ENCODE data around the gene LMTK3. TPM values are rescaled to one million over a fixed set of nuclear protein-coding genes. Genes with fewer than 3 reads are reported as not detected.

Gene LMTK3
- total RNA-seq, 1 donor = 0.43 TPM

GRCh38 chr19:48470856-48471255 is 40.8 kb downstream of the LMTK3 start:
- no peak for DNase-seq (ENCODE audit: low read depth)
- TF ChIP-seq, protein P1, sequence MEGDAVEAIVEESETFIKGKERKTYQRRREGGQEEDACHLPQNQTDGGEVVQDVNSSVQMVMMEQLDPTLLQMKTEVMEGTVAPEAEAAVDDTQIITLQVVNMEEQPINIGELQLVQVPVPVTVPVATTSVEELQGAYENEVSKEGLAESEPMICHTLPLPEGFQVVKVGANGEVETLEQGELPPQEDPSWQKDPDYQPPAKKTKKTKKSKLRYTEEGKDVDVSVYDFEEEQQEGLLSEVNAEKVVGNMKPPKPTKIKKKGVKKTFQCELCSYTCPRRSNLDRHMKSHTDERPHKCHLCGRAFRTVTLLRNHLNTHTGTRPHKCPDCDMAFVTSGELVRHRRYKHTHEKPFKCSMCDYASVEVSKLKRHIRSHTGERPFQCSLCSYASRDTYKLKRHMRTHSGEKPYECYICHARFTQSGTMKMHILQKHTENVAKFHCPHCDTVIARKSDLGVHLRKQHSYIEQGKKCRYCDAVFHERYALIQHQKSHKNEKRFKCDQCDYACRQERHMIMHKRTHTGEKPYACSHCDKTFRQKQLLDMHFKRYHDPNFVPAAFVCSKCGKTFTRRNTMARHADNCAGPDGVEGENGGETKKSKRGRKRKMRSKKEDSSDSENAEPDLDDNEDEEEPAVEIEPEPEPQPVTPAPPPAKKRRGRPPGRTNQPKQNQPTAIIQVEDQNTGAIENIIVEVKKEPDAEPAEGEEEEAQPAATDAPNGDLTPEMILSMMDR (IDR thresholded peaks at IDR 0.05; ENCODE audit: insufficient read depth, low read depth, low read length) = no peak
- H3K4me3 ChIP-seq (ENCODE audit: low read depth, low read length) = no peak overlapping the region

DNA sequence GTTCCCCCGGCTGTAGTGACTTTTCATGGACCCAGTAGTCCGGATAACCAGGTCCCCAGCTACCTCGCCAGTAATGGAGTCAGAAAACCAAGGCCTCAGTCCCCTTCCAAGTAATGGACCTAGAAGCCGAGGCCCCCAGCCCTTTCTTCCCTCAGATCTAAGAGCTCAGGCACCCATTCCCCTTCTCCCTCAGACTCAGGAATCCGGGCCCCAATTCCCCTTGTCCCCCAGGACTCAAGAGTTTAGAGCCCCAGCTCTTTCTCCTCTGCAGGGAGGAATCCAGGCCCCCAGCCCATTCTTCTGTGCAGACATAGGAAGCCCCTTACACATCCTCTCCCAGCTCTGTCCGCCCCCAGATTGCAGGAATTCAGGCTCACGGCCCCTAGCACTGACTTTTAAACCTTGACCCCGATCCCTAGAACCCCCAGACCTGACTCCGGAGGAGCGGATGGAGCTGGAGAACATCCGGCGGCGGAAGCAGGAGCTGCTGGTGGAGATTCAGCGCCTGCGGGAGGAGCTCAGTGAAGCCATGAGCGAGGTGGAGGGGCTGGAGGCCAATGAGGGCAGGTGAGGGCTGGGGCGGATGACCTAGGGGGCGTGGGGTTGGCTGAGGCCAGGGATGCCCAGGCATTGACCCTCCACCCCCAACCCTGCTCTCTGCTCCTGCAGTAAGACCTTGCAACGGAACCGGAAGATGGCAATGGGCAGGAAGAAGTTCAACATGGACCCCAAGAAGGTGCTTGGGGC is 41.5 kb downstream of the LMTK3 start:
- TF ChIP-seq, protein P1 (IDR thresholded peaks at IDR 0.05; ENCODE audit: insufficient read depth, low read depth, low read length) = no peak
- no peak for DNase-seq (ENCODE audit: low read depth)
- peak overlapping the region; percentile 90 for H3K4me3 ChIP-seq (ENCODE audit: low read depth, low read length)

DNA sequence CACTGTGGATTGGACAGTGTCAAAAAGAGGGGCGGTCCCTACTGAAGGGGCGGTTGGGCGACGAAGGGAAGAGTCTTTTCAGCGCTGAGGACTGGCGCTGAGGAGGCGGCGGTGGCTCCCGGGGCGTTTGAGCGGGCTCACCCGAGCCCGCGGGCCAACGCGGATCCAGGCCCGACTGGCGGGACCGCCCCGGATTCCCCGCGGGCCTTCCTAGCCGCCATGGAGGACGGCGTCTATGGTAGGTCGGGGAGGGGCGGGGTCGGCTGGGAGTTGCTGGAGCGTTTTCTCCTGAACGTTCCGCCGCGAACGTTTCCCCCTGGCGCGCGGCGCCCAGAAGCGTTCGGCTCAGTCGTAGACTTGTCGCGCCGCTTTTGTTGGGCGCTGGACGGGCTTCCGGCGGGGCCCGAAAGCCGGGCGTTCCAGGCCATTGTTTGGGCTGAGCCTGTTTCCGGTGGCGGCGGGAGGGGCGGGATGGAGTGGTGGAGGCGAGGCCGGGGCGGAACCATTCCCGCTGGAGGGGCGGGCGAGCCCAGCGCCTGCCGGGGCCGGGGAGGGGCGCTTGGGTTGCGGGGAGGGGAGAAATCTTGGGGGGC is 42.2 kb downstream of the LMTK3 start, which contains the start of gene CYTH2:
Gene CYTH2 (plus strand): TSS at position 81 of the 593 bp plus-strand sequence. CDS start 139 bp downstream, at position 220.
- peak; percentile 78 for DNase-seq (ENCODE audit: low read depth)
- TF ChIP-seq, protein P1 (IDR thresholded peaks at IDR 0.05; ENCODE audit: insufficient read depth, low read depth, low read length) = no peak
- peak within 1 kb of the TSS; percentile 90 for H3K4me3 ChIP-seq (ENCODE audit: low read depth, low read length)

DNA sequence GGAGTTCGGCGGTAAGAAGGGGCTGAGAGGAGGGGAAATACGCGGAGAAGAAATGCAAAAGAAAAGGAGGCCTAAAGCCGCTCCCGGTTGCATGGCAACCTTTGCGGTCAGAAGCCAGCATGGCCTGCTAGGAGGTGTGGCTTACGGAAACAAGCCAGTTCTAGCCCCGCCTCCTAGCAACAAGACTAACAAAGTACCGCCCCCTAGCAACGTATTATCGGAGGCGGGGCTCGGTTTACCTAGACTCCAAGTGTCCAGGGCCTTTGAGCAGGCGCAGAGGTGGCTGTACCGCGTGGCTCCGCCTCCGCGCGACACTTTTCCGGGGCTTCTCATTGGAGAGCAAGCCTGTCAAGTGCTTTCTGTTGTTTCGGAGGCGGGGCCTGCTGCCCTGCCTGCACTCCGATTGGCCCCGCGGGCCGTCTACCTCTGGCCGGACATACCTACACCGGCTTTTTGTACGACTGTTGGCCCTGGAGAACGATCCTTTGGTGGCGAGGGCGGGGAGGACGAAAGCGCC is 42.8 kb downstream of the LMTK3 start:
- peak overlapping the region; percentile 90 for H3K4me3 ChIP-seq (ENCODE audit: low read depth, low read length)
- peak; percentile 100 for DNase-seq (ENCODE audit: low read depth)
- TF ChIP-seq, protein P1 (IDR thresholded peaks at IDR 0.05; ENCODE audit: insufficient read depth, low read depth, low read length) = no peak

GRCh38 chr19:48466561-48467325 is 44.9 kb downstream of the LMTK3 start:
- DNase-seq (ENCODE audit: low read depth) = peak; percentile 41
- TF ChIP-seq, protein P1 (IDR thresholded peaks at IDR 0.05; ENCODE audit: insufficient read depth, low read depth, low read length) = no peak
- H3K4me3 ChIP-seq (ENCODE audit: low read depth, low read length) = no peak overlapping the region

DNA sequence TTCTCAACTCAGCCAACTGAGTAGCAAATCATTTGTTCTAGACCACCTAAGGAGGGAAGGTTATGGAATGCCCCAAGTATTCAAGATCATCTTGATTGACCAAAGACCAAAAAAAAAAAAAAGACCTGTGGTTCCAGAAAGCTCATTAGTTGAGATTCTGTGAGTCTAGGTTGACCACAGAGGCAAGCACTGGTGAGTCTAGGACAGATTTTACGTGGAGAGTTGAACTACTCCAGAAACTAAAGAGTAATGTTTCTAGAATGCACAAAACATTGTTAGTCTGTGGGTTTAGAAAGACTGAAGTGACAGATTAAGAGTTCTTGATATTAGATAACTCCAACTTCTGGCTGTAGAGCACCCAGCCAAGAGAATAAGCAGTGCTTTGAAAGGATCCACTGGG is 46.4 kb downstream of the LMTK3 start:
- H3K4me3 ChIP-seq (ENCODE audit: low read depth, low read length) = no peak overlapping the region
- DNase-seq (ENCODE audit: low read depth) = no peak
- TF ChIP-seq, protein P1 (IDR thresholded peaks at IDR 0.05; ENCODE audit: insufficient read depth, low read depth, low read length) = no peak
